Activated naive CD8-positive, alpha-beta T cell treated with anti-CD3 and anti-CD28 coated beads for 36 hours (primary cell): Measurements from ENCODE around the gene ITGAX. TPM values are rescaled to one million over a fixed set of nuclear protein-coding genes. Genes with fewer than 3 reads are reported as not detected.

Experiments used
- DNase-seq: peaks from one replicate; pipeline ENCODE4 v3.0.0; 2021
- H3K27ac Mint-ChIP-seq: one replicate; pipeline ENCODE4 v1.8.0; 2022; ENCODE audit warnings: mild to moderate bottlenecking, moderate library complexity, mixed read lengths
- H3K27me3 Mint-ChIP-seq: one replicate; pipeline ENCODE4 v1.8.0; 2022; ENCODE audit warnings: mild to moderate bottlenecking, mixed read lengths
- H3K36me3 Mint-ChIP-seq: one replicate; pipeline ENCODE4 v1.8.0; 2021; ENCODE audit warnings: mild to moderate bottlenecking, mixed read lengths
- H3K4me1 Mint-ChIP-seq: one replicate; pipeline ENCODE4 v1.8.0; 2021; ENCODE audit warnings: mixed read lengths
- H3K4me3 Mint-ChIP-seq: one replicate; pipeline ENCODE4 v1.8.0; 2022; ENCODE audit warnings: mild to moderate bottlenecking, moderate library complexity, mixed read lengths
- H3K9me3 Mint-ChIP-seq: one replicate; pipeline ENCODE4 v1.8.0; 2022; ENCODE audit warnings: mixed read lengths
- total RNA-seq, 2 experiments: library from RNA; stranded (reverse); gene quantifications; one replicate each; pipeline ENCODE4 v1.2.3, GENCODE V29; 2021

Gene ITGAX
- total RNA-seq, 2 experiments from 2014 or later = 1.4 to 1.6 TPM

DNA sequence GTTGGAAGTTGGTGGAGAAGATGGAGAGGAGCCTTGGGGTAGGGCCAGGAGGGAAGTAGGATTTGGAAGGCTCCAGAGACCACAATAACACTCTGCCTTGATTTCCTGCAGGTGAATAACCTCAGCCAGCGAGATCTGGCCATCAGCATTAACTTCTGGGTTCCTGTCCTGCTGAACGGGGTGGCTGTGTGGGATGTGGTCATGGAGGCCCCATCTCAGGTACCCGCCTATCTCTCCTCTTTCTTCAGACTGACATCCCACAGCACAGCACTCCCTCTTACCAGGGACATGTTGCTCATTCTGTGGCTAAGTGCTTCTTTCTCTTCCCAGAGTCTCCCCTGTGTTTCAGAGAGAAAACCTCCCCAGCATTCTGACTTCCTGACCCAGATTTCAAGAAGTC is 68.3 kb downstream of the ITGAX start:
- Mint-ChIP-seq H3K4me1 (peaks cover 20% of the 10 kb centered on the region), H3K27me3 (peaks cover 22% of the 10 kb centered on the region)

GRCh38 chr16:31423801-31424200 is 68.8 kb downstream of the ITGAX start:
- Mint-ChIP-seq H3K4me1 (peaks cover 20% of the 10 kb centered on the region), H3K36me3 (peaks cover 3% of the 10 kb centered on the region), H3K4me3 (no peak overlapping the region), H3K27ac (no peak overlapping the region), H3K27me3 (peaks cover 20% of the 10 kb centered on the region), H3K9me3 (peaks cover 2% of the 10 kb centered on the region)
- DNase-seq = no peak

More for the DNA sequence above, 68.3 kb downstream of the ITGAX start:
- Mint-ChIP-seq H3K9me3 (peaks cover 2% of the 10 kb centered on the region), H3K36me3 (peaks cover 3% of the 10 kb centered on the region), H3K27ac (no peak overlapping the region), H3K4me3 (no peak overlapping the region)
- no peak for DNase-seq

- no peak overlapping the region for H3K27ac Mint-ChIP-seq
- H3K36me3 Mint-ChIP-seq = peaks cover 3% of the 10 kb centered on the region
- H3K9me3 Mint-ChIP-seq = peaks cover 2% of the 10 kb centered on the region
- peaks cover 20% of the 10 kb centered on the region for H3K27me3 Mint-ChIP-seq
- H3K4me1 Mint-ChIP-seq = peaks cover 15% of the 10 kb centered on the region
- peak; percentile 65 for DNase-seq
- no peak overlapping the region for H3K4me3 Mint-ChIP-seq
Observed at GRCh38 chr16:31427441-31428278, 72.7 kb downstream of the ITGAX start.

GRCh38 chr16:31428279-31428597 is 73.3 kb downstream of the ITGAX start, which contains the start of gene COX6A2:
Gene COX6A2 (minus strand): TSS chr16:31428360. CDS start chr16:31428325, 35 bp downstream.
- Mint-ChIP-seq H3K27ac (no peak within 1 kb of the TSS), H3K9me3 (peaks cover 2% of the 10 kb centered on the region), H3K27me3 (peaks cover 20% of the 10 kb centered on the region), H3K4me1 (peaks cover 14% of the 10 kb centered on the region), H3K36me3 (peaks cover 3% of the 10 kb centered on the region), H3K4me3 (no peak within 1 kb of the TSS)
- DNase-seq = no peak

DNA sequence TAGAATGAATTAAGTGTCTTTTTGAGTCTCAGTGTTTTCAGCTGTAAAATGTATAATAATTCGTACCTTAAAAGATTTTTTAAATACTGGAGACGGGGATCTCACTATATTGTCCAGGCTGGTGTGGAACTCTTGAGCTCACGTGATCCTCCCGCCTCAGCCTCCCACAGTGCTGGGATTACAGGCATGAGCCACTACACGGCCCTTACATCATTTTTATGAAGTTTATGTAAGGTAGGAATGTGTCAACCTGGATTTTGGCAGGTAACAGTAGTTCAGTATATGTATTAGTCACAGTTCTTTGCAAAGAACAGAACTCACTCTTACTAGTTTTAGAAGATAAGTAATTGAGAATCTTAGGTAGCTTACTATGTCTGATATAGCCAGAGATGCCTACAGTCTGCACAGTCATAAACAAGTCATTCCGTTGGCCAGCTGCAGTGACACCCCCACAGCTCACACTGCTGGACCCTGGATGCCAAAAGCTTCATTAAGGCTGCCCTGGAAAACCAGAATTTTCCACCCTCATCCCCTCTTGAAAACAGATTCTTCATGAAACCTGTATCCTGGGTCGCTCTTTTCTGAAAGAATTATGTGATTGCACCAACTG is 73.8 kb downstream of the ITGAX start:
- DNase-seq = no peak

DNA sequence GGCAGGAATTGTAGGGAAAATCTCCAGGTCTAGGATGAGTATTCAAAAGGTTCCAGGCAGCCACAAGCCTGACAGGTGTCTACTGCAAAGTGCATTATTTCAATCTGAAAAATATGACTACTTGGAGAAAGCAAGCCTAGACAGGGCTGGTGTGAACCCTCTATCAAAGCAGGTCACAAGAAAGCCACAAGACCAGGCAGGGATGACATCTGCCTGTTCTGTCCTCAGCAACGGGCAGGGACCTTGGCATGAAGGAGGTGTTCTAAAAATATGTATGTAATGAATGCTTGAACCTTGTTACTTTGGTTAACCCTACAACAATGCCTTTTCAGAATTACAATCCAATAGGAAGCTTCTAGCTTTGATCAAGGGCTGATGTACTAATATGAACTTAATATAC is 74.3 kb downstream of the ITGAX start:
- peaks cover 3% of the 10 kb centered on the region for H3K36me3 Mint-ChIP-seq
- peaks cover 11% of the 10 kb centered on the region for H3K4me1 Mint-ChIP-seq
- no peak overlapping the region for H3K27ac Mint-ChIP-seq
- no peak for DNase-seq
- H3K9me3 Mint-ChIP-seq = peaks cover 2% of the 10 kb centered on the region
- H3K4me3 Mint-ChIP-seq = no peak overlapping the region
- H3K27me3 Mint-ChIP-seq = peaks cover 13% of the 10 kb centered on the region

More for the DNA sequence above, 73.8 kb downstream of the ITGAX start:
- H3K4me3 Mint-ChIP-seq = no peak overlapping the region
- no peak overlapping the region for H3K27ac Mint-ChIP-seq
- H3K4me1 Mint-ChIP-seq = peaks cover 11% of the 10 kb centered on the region
- peaks cover 2% of the 10 kb centered on the region for H3K9me3 Mint-ChIP-seq
- H3K36me3 Mint-ChIP-seq = peaks cover 3% of the 10 kb centered on the region
- H3K27me3 Mint-ChIP-seq = peaks cover 17% of the 10 kb centered on the region

DNA sequence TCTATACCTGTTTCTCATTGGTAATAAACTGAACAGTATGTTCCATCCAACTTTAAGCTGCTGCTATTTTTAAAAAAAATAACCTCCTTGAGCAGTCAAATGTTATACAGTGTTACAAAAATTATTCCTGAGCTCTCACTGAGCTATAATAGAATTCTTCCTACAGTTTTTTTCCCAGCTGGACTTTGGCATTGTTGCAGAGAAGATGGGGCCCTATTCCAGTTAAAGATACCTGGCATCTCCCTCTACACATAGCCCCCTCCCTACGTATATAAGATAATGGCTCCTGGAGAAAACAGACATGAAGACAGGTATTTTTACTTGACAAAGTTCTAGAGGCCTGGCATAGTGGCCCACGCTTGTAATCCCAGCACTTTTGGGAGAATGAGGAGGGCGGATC is 74.8 kb downstream of the ITGAX start:
- Mint-ChIP-seq H3K27me3 (peaks cover 12% of the 10 kb centered on the region), H3K9me3 (peaks cover 2% of the 10 kb centered on the region), H3K4me3 (no peak overlapping the region), H3K4me1 (peaks cover 11% of the 10 kb centered on the region), H3K27ac (no peak overlapping the region), H3K36me3 (peaks cover 3% of the 10 kb centered on the region)
- no peak for DNase-seq

DNA sequence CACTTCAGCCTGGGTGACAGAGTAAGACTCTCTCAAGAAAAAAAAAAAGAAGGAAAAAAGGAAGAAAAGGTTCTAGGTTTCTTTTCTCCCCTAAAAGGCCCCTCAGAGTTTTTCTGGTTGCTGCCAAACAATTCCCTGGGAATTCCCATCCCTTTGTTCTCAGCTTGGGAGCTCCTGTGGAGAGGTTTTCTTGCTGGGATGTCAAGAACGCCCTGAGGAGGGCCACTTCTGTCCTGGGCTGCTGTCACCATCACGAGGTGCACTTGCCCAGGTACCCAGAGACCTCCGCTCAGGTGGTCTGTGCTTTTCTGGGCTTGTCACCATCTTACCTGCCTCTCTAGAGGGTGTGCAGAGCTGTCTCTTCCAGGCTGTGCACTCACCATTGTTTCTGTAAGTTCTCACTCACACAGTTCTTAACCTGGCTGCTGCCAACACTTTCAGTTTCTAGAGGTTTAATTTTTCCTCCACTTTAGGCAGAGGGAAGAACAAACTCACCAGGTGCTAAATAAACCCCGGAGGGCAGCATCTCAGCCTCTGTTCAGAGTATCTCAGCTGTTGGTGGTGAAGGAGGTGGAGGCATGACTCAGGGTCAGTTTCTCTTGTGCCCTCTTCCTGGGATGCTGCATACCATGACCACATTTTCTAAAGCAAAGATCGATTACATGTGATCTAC is 75.5 kb downstream of the ITGAX start:
- H3K9me3 Mint-ChIP-seq = peaks cover 2% of the 10 kb centered on the region
- no peak overlapping the region for H3K27ac Mint-ChIP-seq
- H3K27me3 Mint-ChIP-seq = peaks cover 9% of the 10 kb centered on the region
- peaks cover 11% of the 10 kb centered on the region for H3K4me1 Mint-ChIP-seq
- no peak for DNase-seq
- H3K36me3 Mint-ChIP-seq = peaks cover 3% of the 10 kb centered on the region
- no peak overlapping the region for H3K4me3 Mint-ChIP-seq

Other genes starting within 250 kb of the ITGAX start
- gene BCKDK, start 246.8 kb upstream of the ITGAX start, total RNA-seq = 10 to 100 TPM; 45.5 to 49.3 TPM
- 10 to 100 TPM; 48.9 to 49.9 TPM for gene KAT8, start 237.5 kb upstream of the ITGAX start, total RNA-seq
- gene PRSS8, start 219.4 kb upstream of the ITGAX start, total RNA-seq = not detected
- under 1 TPM in 1 of 2 experiments, not detected in 1; 0.74 TPM for gene PRSS36, start 205.1 kb upstream of the ITGAX start, total RNA-seq
- gene FUS, start 175.0 kb upstream of the ITGAX start, total RNA-seq = 100 to 1,000 TPM; 817 to 858 TPM
- gene PYCARD, start 152.4 kb upstream of the ITGAX start, total RNA-seq = 1 to 10 TPM; 5.0 to 5.2 TPM
- gene TRIM72, start 141.1 kb upstream of the ITGAX start, total RNA-seq = not detected
- gene PYDC1, start 138.0 kb upstream of the ITGAX start, total RNA-seq = not detected
- under 1 TPM; 0.38 to 0.68 TPM for gene ITGAM, start 95.2 kb upstream of the ITGAX start, total RNA-seq
- not detected for gene ITGAD, start 38.2 kb downstream of the ITGAX start, total RNA-seq
- gene COX6A2, start 73.2 kb downstream of the ITGAX start, total RNA-seq = not detected
- under 1 TPM in 1 of 2 experiments, not detected in 1; 0.12 TPM for gene ZNF843, start 87.6 kb downstream of the ITGAX start, total RNA-seq
- gene ARMC5, start 104.3 kb downstream of the ITGAX start, total RNA-seq = 10 to 100 TPM; 13.7 to 14.3 TPM
- under 1 TPM; 0.32 to 0.49 TPM for gene TGFB1I1, start 117.0 kb downstream of the ITGAX start, total RNA-seq
- under 1 TPM in 1 of 2 experiments, not detected in 1; 0.08 TPM for gene SLC5A2, start 127.9 kb downstream of the ITGAX start, total RNA-seq
- 10 to 100 TPM; 36.6 to 37.4 TPM for gene RUSF1, start 153.2 kb downstream of the ITGAX start, total RNA-seq
- not detected for gene AHSP, start 172.7 kb downstream of the ITGAX start, total RNA-seq